HFF-Myc (cell line): ENCODE data around the gene SNRPA.

ENCODE experiments used
- DNase-seq: peaks from one replicate; pipeline ENCODE4 v3.0.0-alpha.2; 2011; ENCODE audit warnings: low read depth; ENCODE audit errors: extremely low read depth
- H3K4me3 ChIP-seq: replicated peaks from 2 replicates; pipeline ENCODE4 v1.5.1; 2011; ENCODE audit warnings: low read depth, mild to moderate bottlenecking, control low read depth, low read length
- CTCF ChIP-seq: IDR thresholded peaks from 2 replicates; pipeline ENCODE4 v1.5.1; 2012; ENCODE audit warnings: mild to moderate bottlenecking, low read depth, low read length, control low read depth; ENCODE audit errors: missing control alignments

SNRPA gene

GRCh38 chr19:40735013-40735771, 15.8 kb upstream of the SNRPA start:
- TF ChIP-seq CTCF, result no peak
- no peak for DNase-seq
- no peak overlapping the region for H3K4me3 ChIP-seq

- no peak for DNase-seq
- no peak overlapping the region for H3K4me3 ChIP-seq
- no peak for TF ChIP-seq CTCF
Observed at GRCh38 chr19:40736661-40737060, 14.3 kb upstream of the SNRPA start.

GRCh38 chr19:40737102-40737644, 13.8 kb upstream of the SNRPA start:
- H3K4me3 ChIP-seq, result no peak overlapping the region
- no peak for TF ChIP-seq CTCF
- no peak for DNase-seq

GRCh38 chr19:40739030-40739839, 11.8 kb upstream of the SNRPA start:
- H3K4me3 ChIP-seq, result no peak overlapping the region
- no peak for DNase-seq
- TF ChIP-seq CTCF, result no peak

GRCh38 chr19:40739871-40740703, 10.9 kb upstream of the SNRPA start:
- TF ChIP-seq CTCF, result no peak
- DNase-seq, result no peak
- no peak overlapping the region for H3K4me3 ChIP-seq

- no peak overlapping the region for H3K4me3 ChIP-seq
- DNase-seq, result peak; percentile 55
- no peak for TF ChIP-seq CTCF
Observed at GRCh38 chr19:40740747-40741146, 10.3 kb upstream of the SNRPA start.
